HepG2 (cell line): Measurements from ENCODE around the gene TMEM107. TPM values are rescaled to one million over a fixed set of nuclear protein-coding genes. Genes with fewer than 3 reads are reported as not detected.

ENCODE experiments used
- ARID5B ChIP-seq: IDR thresholded peaks from 2 replicates; pipeline ENCODE4 v1.4.0; 2020; ENCODE audit warnings: mild to moderate bottlenecking, missing genetic modification reagents
- CCDC6 ChIP-seq: sonication (generic); formaldehyde crosslinking; IDR thresholded peaks from 2 replicates; pipeline ENCODE4 v1.8.1; 2022; ENCODE audit warnings: mild to moderate bottlenecking, missing genetic modification reagents, moderate library complexity
- CTCF ChIP-seq: sonication (generic); formaldehyde crosslinking; IDR thresholded peaks from 2 replicates; pipeline ENCODE4 v1.5.0; 2020; ENCODE audit warnings: mild to moderate bottlenecking, missing genetic modification reagents, moderate library complexity
- ERF ChIP-seq: IDR thresholded peaks from 2 replicates; pipeline ENCODE4 v1.6.1; 2018; ENCODE audit warnings: missing biosample characterization, missing genetic modification reagents
- ETV5 ChIP-seq: IDR thresholded peaks from 2 replicates; pipeline ENCODE4 v1.6.1; 2018; ENCODE audit warnings: missing biosample characterization, missing genetic modification reagents, inconsistent platforms, borderline replicate concordance
- GRHL1 ChIP-seq: sonication (generic); formaldehyde crosslinking; conservative IDR thresholded peaks from 2 replicates; pipeline ENCODE4 v1.8.0; 2022; ENCODE audit warnings: missing genetic modification reagents
- HIC2 ChIP-seq: sonication (generic); formaldehyde crosslinking; IDR thresholded peaks from 2 replicates; pipeline ENCODE4 v1.9.0; 2022; ENCODE audit warnings: low read depth, missing genetic modification reagents
- KMT2A ChIP-seq: sonication (generic); formaldehyde crosslinking; IDR thresholded peaks from 2 replicates; pipeline ENCODE4 v1.4.0; 2020; ENCODE audit warnings: missing genetic modification reagents
- MAFG ChIP-seq: sonication (generic); formaldehyde crosslinking; IDR thresholded peaks from 2 replicates; pipeline ENCODE4 v1.5.1; 2020; ENCODE audit warnings: mild to moderate bottlenecking, missing genetic modification reagents
- ONECUT2 ChIP-seq: sonication (generic); formaldehyde crosslinking; IDR thresholded peaks from 2 replicates; pipeline ENCODE4 v1.4.0; 2020; ENCODE audit warnings: missing genetic modification reagents
- TBL1XR1 ChIP-seq: fragments of 150-350 bp; IDR thresholded peaks from 2 replicates; pipeline ENCODE4 v1.6.1; 2014; ENCODE audit warnings: borderline replicate concordance, low read length; ENCODE audit not compliant: partially characterized antibody
- ZC3H4 ChIP-seq: sonication (generic); formaldehyde crosslinking; IDR thresholded peaks from 2 replicates; pipeline ENCODE4 v1.4.0; 2020; ENCODE audit warnings: missing genetic modification reagents, borderline replicate concordance
- ZNF333 ChIP-seq: sonication (generic); formaldehyde crosslinking; IDR thresholded peaks from 2 replicates; pipeline ENCODE4 v1.4.0; 2020; ENCODE audit warnings: mild to moderate bottlenecking, missing genetic modification reagents, borderline replicate concordance
- ZNF496 ChIP-seq: sonication (generic); formaldehyde crosslinking; IDR thresholded peaks from 2 replicates; pipeline ENCODE4 v1.8.1; 2023; ENCODE audit warnings: mild to moderate bottlenecking, moderate library complexity, missing genetic modification reagents; ENCODE audit not compliant: insufficient replicate concordance
- ZNF660 ChIP-seq: sonication (generic); formaldehyde crosslinking; IDR thresholded peaks from 2 replicates; pipeline ENCODE4 v1.5.1; 2020; ENCODE audit warnings: mild to moderate bottlenecking, low read depth, missing genetic modification reagents, borderline replicate concordance
- ZXDC ChIP-seq: sonication (generic); formaldehyde crosslinking; IDR thresholded peaks from 2 replicates; pipeline ENCODE4 v1.5.0; 2020; ENCODE audit warnings: mild to moderate bottlenecking, missing genetic modification reagents
- polyA plus RNA-seq, 8 experiments: library from polyadenylated mRNA; depleted of rRNA in 3 of 8; stranded (reverse) in 7 of 8; unstranded in 1 of 8; fragments of >200 nt; fragmentation: Illumina TruSeq in 4 of 8; extraction: Trizol in 4 of 8; gene quantifications; 2 replicates each; pipeline versions ENCODE4 v1.2.1 to v1.2.3, GENCODE V29; 2011 to 2016; ENCODE audit warnings: low read depth in 4 of 8, missing spikeins in 1 of 8, mixed read lengths in 1 of 8; ENCODE audit not compliant: insufficient read depth in 1 of 8
- total RNA-seq, 5 experiments: library from RNA; depleted of rRNA; stranded (reverse); fragments of >200 nt; fragmentation: Illumina TruSeq; extraction: Trizol; gene quantifications; 2 replicates each; pipeline ENCODE4 v1.2.3, GENCODE V29; 2016; ENCODE audit warnings: low read depth in 1 of 5

The TMEM107 gene
- total and polyA plus RNA-seq, 2 of the 13 experiments (the other 11 are each of a cell fraction or from before 2014, with no cell fraction given), result 7.2 to 15.3 TPM

- TF ChIP-seq KMT2A, result peak; percentile 32; the same call in 1 of the 2 replicates
- no peak for TF ChIP-seq ZNF333 (CRISPR knock-in tag)
- TF ChIP-seq TBL1XR1, result no peak
- no peak for TF ChIP-seq GRHL1 (CRISPR knock-in tag)
- peak; percentile 2; the same call in 1 of the 2 replicates for TF ChIP-seq ETV5 (CRISPR knock-in tag)
- TF ChIP-seq ONECUT2 (CRISPR knock-in tag), result peak; percentile 49; the same call in 1 of the 2 replicates
- TF ChIP-seq ZXDC (CRISPR knock-in tag), result peak; percentile 32; the same call in 1 of the 2 replicates
- no peak for TF ChIP-seq ZC3H4
- no peak; the same call in 1 of the 2 replicates for TF ChIP-seq ARID5B (CRISPR knock-in tag)
- peak; percentile 44 for TF ChIP-seq ERF (CRISPR knock-in tag)
- peak; percentile 67; the same call in 1 of the 2 replicates for TF ChIP-seq CCDC6 (CRISPR knock-in tag)
- no peak for TF ChIP-seq ZNF496 (CRISPR knock-in tag)
- TF ChIP-seq HIC2 (CRISPR knock-in tag), result no peak
- TF ChIP-seq MAFG (CRISPR knock-in tag), result no peak
- TF ChIP-seq ZNF660 (CRISPR knock-in tag), result no peak
- peak; percentile 52 for TF ChIP-seq CTCF (CRISPR knock-in tag)
Observed at GRCh38 chr17:8187517-8188262, 11.5 kb upstream of the TMEM107 start (continued).
